G401 (cell line): ENCODE measurements around the gene OR7D2. TPM values are rescaled to one million over a fixed set of nuclear protein-coding genes. Genes with fewer than 3 reads are reported as not detected.
"Not testable (repeated sequence)": the region's sequence is repeated elsewhere in the genome, so short reads cannot be mapped to it uniquely, and the experiment has no call there.

Experiments used
- DNase-seq: peaks from one replicate; pipeline ENCODE4 v3.0.0-alpha.2; 2015; ENCODE audit warnings: low spot score
- in situ Hi-C: cut with HindIII; loops from 2 replicates; pipeline ENCODE4 v1.10.0; 2016; ENCODE audit warnings: low sequenced_read_pairs, mixed read lengths
- total RNA-seq: library from RNA; depleted of rRNA; stranded (reverse); fragments of >200 nt; shearing (Covaris generic); gene quantifications from 2 replicates; pipeline ENCODE4 v1.2.3, GENCODE V29; 2014; rRNA removed

The OR7D2 gene
- total RNA-seq, 1 experiment from 2014 or later: not detected

GRCh38 chr19:9189535-9189934 lies 10.8 kb downstream of the OR7D2 start:
- DNase-seq: no peak
- in situ Hi-C loops: no loop called here

- DNase-seq, in situ Hi-C loops: not testable (repeated sequence)
These were observed 19.3 kb downstream of the OR7D2 start for GRCh38 chr19:9198044-9198443.

GRCh38 chr19:9205501-9206113 lies 26.8 kb downstream of the OR7D2 start:
- DNase-seq: peak; percentile 76
- in situ Hi-C loops: no loop called here

- in situ Hi-C loops: no loop called here
These were observed 40.7 kb downstream of the OR7D2 start, which contains the start of gene OR7D4 for GRCh38 chr19:9219489-9219888. Gene OR7D4, minus strand, starts transcription at chr19:9219589. Its CDS starts 4,752 bp downstream, at chr19:9214837.

More at GRCh38 chr19:9219489-9219888, 40.7 kb downstream of the OR7D2 start, which contains the start of gene OR7D4:
- no peak for DNase-seq

Other genes with a start within 250 kb of the OR7D2 start
- not detected in 2 replicates for gene MUC16, start 168.6 kb upstream of the OR7D2 start, total RNA-seq
- not detected in 2 replicates for gene OR1M1, start 91.9 kb upstream of the OR7D2 start, total RNA-seq
- gene OR7G2, start 71.5 kb upstream of the OR7D2 start, total RNA-seq: not detected in 2 replicates
- not detected in 2 replicates for gene OR7G1, start 63.2 kb upstream of the OR7D2 start, total RNA-seq
- gene OR7G3, start 52.0 kb upstream of the OR7D2 start, total RNA-seq: not detected in 2 replicates
- 17.7 and 40.5 TPM in 2 replicates for gene ZNF317, start 38.6 kb upstream of the OR7D2 start, total RNA-seq
- not detected in 2 replicates for gene OR7D4, start 40.6 kb downstream of the OR7D2 start, total RNA-seq
- gene OR7E24, start 72.0 kb downstream of the OR7D2 start, total RNA-seq: not detected in 2 replicates
- 8.4 and 8.9 TPM in 2 replicates for gene ZNF699, start 130.9 kb downstream of the OR7D2 start, total RNA-seq
- gene ZNF559, start 145.2 kb downstream of the OR7D2 start, total RNA-seq: 3.4 and 7.2 TPM in 2 replicates
- 2.2 and 2.7 TPM in 2 replicates for gene ZNF177, start 184.0 kb downstream of the OR7D2 start, total RNA-seq